NOMO-1 (cell line): Measurements from ENCODE around the gene IFT27.

ENCODE experiments used
- DNase-seq, 2 experiments: peaks; one replicate each; lab custom pipeline; 2025; ENCODE audit not compliant: unreplicated experiment in 2 of 2; lab: John Stamatoyannopoulos, UW

IFT27 gene

GRCh38 chr22:36775964-36776669, at the start of gene IFT27:
Gene IFT27, minus strand, starts transcription at chr22:36776119. Its CDS starts 412 bp downstream, at chr22:36775707.
- peak; percentile 100 for DNase-seq

- DNase-seq, result no peak
These were observed 48.7 kb upstream of the IFT27 start for GRCh38 chr22:36824655-36825054.

GRCh38 chr22:36823186-36823839, 47.4 kb upstream of the IFT27 start:
- DNase-seq, result no peak

GRCh38 chr22:36822581-36822980, 46.7 kb upstream of the IFT27 start:
- DNase-seq, result no peak

- no peak for DNase-seq
These were observed 43.2 kb upstream of the IFT27 start for GRCh38 chr22:36819112-36819511.

- DNase-seq, result no peak
These were observed 42.2 kb upstream of the IFT27 start for GRCh38 chr22:36818010-36818642.

- DNase-seq, result no peak
These were observed 41.6 kb upstream of the IFT27 start for GRCh38 chr22:36817525-36817848.

- peak in 1 of 2 experiments; percentile 14 for DNase-seq
These were observed 41.0 kb upstream of the IFT27 start, which contains the start of gene PVALB for GRCh38 chr22:36816636-36817524. Gene PVALB, minus strand, starts transcription at chr22:36817035. Its CDS starts 30 bp downstream, at chr22:36817005.

GRCh38 chr22:36816339-36816635, 40.4 kb upstream of the IFT27 start:
- no peak for DNase-seq

- no peak for DNase-seq
These were observed 39.8 kb upstream of the IFT27 start for GRCh38 chr22:36815558-36816338.

- DNase-seq, result no peak
These were observed 38.9 kb upstream of the IFT27 start for GRCh38 chr22:36814801-36815200.

GRCh38 chr22:36811094-36811800, 35.3 kb upstream of the IFT27 start:
- no peak for DNase-seq

GRCh38 chr22:36809351-36809750, 33.4 kb upstream of the IFT27 start:
- no peak for DNase-seq

- DNase-seq, result no peak
These were observed 32.9 kb upstream of the IFT27 start for GRCh38 chr22:36808721-36809344.

- DNase-seq, result no peak
These were observed 31.7 kb upstream of the IFT27 start for GRCh38 chr22:36807627-36808026.

- no peak for DNase-seq
These were observed 30.9 kb upstream of the IFT27 start for GRCh38 chr22:36806835-36807234.

- no peak for DNase-seq
These were observed 27.4 kb upstream of the IFT27 start for GRCh38 chr22:36803358-36803757.

- DNase-seq, result no peak
These were observed 22.8 kb upstream of the IFT27 start for GRCh38 chr22:36798674-36799066.

- DNase-seq, result no peak
These were observed 22.2 kb upstream of the IFT27 start for GRCh38 chr22:36797911-36798673.
